GM23338 (cell line): ENCODE measurements around the gene TENM4. TPM values are rescaled to one million over a fixed set of nuclear protein-coding genes. Genes with fewer than 3 reads are reported as not detected.

ENCODE experiments used
- ATAC-seq: fragments of 200-7000 bp; cut with Tn5 transposase; 3 replicates; pipeline ENCODE4 v1.9.1; 2020
- DNase-seq: peaks from one replicate; pipeline ENCODE4 v3.0.0-alpha.2; 2015; ENCODE audit warnings: low spot score
- H2AFZ ChIP-seq: fragments of 200-600 bp; sonication (generic); 2 replicates; pipeline ENCODE4 v1.8.0; 2016; ENCODE audit warnings: antibody characterized with exemption, mild to moderate bottlenecking, moderate library complexity
- H3F3A ChIP-seq: fragments of 200-600 bp; sonication (generic); replicated peaks from 2 replicates; pipeline ENCODE4 v1.8.0; 2017; ENCODE audit warnings: antibody characterized with exemption, mixed run types, low read depth
- H3K27ac ChIP-seq: fragments of 200-600 bp; sonication (generic); 2 replicates; pipeline ENCODE4 v1.6.1; 2016; ENCODE audit warnings: low read depth
- H3K27me3 ChIP-seq: fragments of 200-600 bp; sonication (generic); 2 replicates; pipeline ENCODE4 v1.8.0; 2016; ENCODE audit warnings: mild to moderate bottlenecking, mixed run types, moderate library complexity; ENCODE audit not compliant: insufficient read depth
- H3K36me3 ChIP-seq: fragments of 200-600 bp; sonication (generic); 2 replicates; pipeline ENCODE4 v1.8.0; 2016; ENCODE audit warnings: mild to moderate bottlenecking; ENCODE audit not compliant: insufficient read depth
- H3K4me1 ChIP-seq: fragments of 200-600 bp; sonication (generic); 2 replicates; pipeline ENCODE4 v1.8.0; 2016; ENCODE audit warnings: mild to moderate bottlenecking, moderate library complexity; ENCODE audit not compliant: insufficient read depth
- H3K4me2 ChIP-seq: fragments of 200-600 bp; sonication (generic); 2 replicates; pipeline ENCODE4 v1.7.1; 2017; ENCODE audit warnings: mixed run types
- H3K4me3 ChIP-seq: fragments of 200-600 bp; sonication (generic); 2 replicates; pipeline ENCODE4 v1.6.1; 2016; ENCODE audit warnings: mixed run types
- H3K79me2 ChIP-seq: fragments of 200-600 bp; sonication (generic); replicated peaks from 2 replicates; pipeline ENCODE4 v1.8.0; 2017; ENCODE audit warnings: mild to moderate bottlenecking; ENCODE audit not compliant: insufficient read depth
- H3K9me2 ChIP-seq: fragments of 200-600 bp; sonication (generic); 2 replicates; pipeline ENCODE4 v1.8.0; 2017; ENCODE audit not compliant: insufficient read depth
- H4K20me1 ChIP-seq: fragments of 200-600 bp; sonication (generic); replicated peaks from 2 replicates; pipeline ENCODE4 v1.8.0; 2017; ENCODE audit warnings: mild to moderate bottlenecking; ENCODE audit not compliant: insufficient read depth
- H3K27ac Mint-ChIP-seq: 2 replicates; pipeline ENCODE4 v1.8.0; 2020; ENCODE audit warnings: inconsistent platforms, mild to moderate bottlenecking, moderate library complexity, mixed read lengths
- H3K27me3 Mint-ChIP-seq: 3 replicates; pipeline ENCODE4 v1.8.0; 2022; ENCODE audit warnings: low read depth, mild to moderate bottlenecking, moderate library complexity, mixed read lengths, inconsistent platforms; ENCODE audit not compliant: insufficient read depth, poor library complexity
- H3K36me3 Mint-ChIP-seq: 3 replicates; pipeline ENCODE4 v1.8.0; 2021; ENCODE audit warnings: low read depth, mild to moderate bottlenecking, inconsistent platforms, moderate library complexity, mixed read lengths
- H3K4me1 Mint-ChIP-seq: 3 replicates; pipeline ENCODE4 v1.8.0; 2020; ENCODE audit warnings: mild to moderate bottlenecking, inconsistent platforms, mixed read lengths
- H3K4me3 Mint-ChIP-seq: 3 replicates; pipeline ENCODE4 v1.8.0; 2021; ENCODE audit warnings: moderate library complexity, mild to moderate bottlenecking, inconsistent platforms, mixed read lengths
- H3K9me3 Mint-ChIP-seq: 3 replicates; pipeline ENCODE4 v1.8.0; 2020; ENCODE audit warnings: moderate library complexity, mild to moderate bottlenecking, inconsistent platforms, mixed read lengths
- JUNB ChIP-seq: IDR thresholded peaks from one replicate; pipeline ENCODE4 v1.6.1; 2016; ENCODE audit warnings: antibody characterized with exemption; ENCODE audit not compliant: unreplicated experiment
- ZNF114 ChIP-seq: fragments of 250-450 bp; sonication (Bioruptor Pico); IDR thresholded peaks from 2 replicates; pipeline ENCODE4 v1.5.0; 2020; ENCODE audit warnings: mild to moderate bottlenecking, moderate library complexity
- polyA plus RNA-seq: library from polyadenylated mRNA; unstranded; fragments of >200 nt; fragmentation: Nextera tagmentation; extraction: Ambion mirVana; gene quantifications from 2 replicates; pipeline ENCODE4 v1.2.1, GENCODE V29; 2016
- total RNA-seq: library from RNA; depleted of rRNA; stranded (reverse); fragments of >200 nt; shearing (Covaris generic); gene quantifications from 2 replicates; pipeline ENCODE4 v1.2.3, GENCODE V29; 2014
- TF ChIP-seq, protein P1 (sequence below), 2 experiments: fragments of 200-600 bp in 1 of 2; sonication (generic) in 1 of 2; conservative IDR thresholded peaks; 2 replicates each; pipeline versions ENCODE4 v1.5.1 to v1.6.1; 2016 to 2017; ENCODE audit warnings: antibody characterized with exemption in 2 of 2, low read depth in 2 of 2, mild to moderate bottlenecking in 2 of 2, moderate library complexity in 1 of 2
- TF ChIP-seq, protein P2 (sequence below): IDR thresholded peaks from one replicate; pipeline ENCODE4 v1.6.1; 2018; ENCODE audit warnings: antibody characterized with exemption; ENCODE audit not compliant: unreplicated experiment

The TENM4 gene
- total and polyA plus RNA-seq, 2 experiments from 2014 or later: 7.3 TPM

DNA sequence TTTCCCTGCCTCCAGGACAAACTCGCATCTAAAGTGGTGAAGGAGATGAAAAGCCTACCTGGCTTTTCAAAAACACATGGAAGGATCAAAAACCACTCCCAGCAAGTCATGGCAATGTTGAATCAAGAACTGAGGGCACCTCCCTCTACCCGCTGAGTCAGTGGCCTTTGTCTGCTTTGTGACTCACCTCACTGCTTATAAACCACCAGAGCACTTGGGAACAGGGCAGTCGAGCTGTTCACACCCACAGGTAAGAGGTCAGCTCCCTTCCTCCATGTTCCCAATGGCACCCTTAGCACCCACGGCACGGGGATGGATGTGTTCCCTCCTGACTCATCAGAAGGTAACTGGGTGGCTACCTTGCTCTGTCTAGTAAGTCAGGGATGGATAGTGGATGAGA is 21.7 kb downstream of the TENM4 start:
- Histone ChIP-seq H3K36me3 (no peaks in the 10 kb centered on the region), H2AFZ (no peak overlapping the region), H3K79me2 (no peaks in the 10 kb centered on the region), H4K20me1 (no peaks in the 10 kb centered on the region), H3K4me2 (no peak overlapping the region), H3K4me1 (no peaks in the 10 kb centered on the region), H3K9me2 (no peaks in the 10 kb centered on the region), H3K4me3 (no peak overlapping the region), H3K27me3 (no peaks in the 10 kb centered on the region), H3F3A (no peaks in the 10 kb centered on the region), H3K27ac (no peak overlapping the region)
- no peak overlapping the region for H3K4me3 Mint-ChIP-seq
- no peak for TF ChIP-seq ZNF114 (CRISPR knock-in tag)
- H3K27ac Mint-ChIP-seq: no peak overlapping the region
- peaks cover 11% of the 10 kb centered on the region; the same call in 2 of the 3 replicates for H3K9me3 Mint-ChIP-seq
- H3K36me3 Mint-ChIP-seq: peaks cover 14% of the 10 kb centered on the region; the same call in 2 of the 3 replicates
- ATAC-seq (no peak), DNase-seq (no peak)
- H3K4me1 Mint-ChIP-seq: peaks cover 26% of the 10 kb centered on the region
- peaks cover 6% of the 10 kb centered on the region for H3K27me3 Mint-ChIP-seq

DNA sequence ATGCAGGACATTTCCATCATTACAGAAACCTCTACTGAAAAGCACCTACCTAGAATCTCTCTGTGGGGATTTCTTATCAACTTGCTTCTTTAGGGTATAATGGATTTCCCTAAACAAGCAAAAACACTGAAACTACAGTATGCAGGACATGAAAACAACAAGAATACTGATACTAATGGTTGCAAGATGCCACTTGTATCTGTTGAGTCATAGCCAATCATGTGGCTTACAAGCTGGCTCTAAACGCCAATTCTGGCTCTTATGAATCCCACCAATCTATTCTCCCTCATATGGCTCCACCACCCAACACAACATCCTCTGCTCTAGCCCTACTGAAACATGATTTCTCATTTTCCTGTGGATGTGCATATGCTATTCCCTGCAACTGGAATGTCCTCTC is 22.6 kb downstream of the TENM4 start:
- H3K4me3 ChIP-seq: no peak overlapping the region
- DNase-seq (no peak), ATAC-seq (no peak)
- no peak overlapping the region for H2AFZ ChIP-seq
- H3K4me3 Mint-ChIP-seq: no peak overlapping the region
- H3K79me2 ChIP-seq: no peaks in the 10 kb centered on the region
- H3K4me1 ChIP-seq: no peaks in the 10 kb centered on the region; the same call in 1 of the 2 replicates
- peaks cover 6% of the 10 kb centered on the region for H3K27me3 Mint-ChIP-seq
- H4K20me1 ChIP-seq: no peaks in the 10 kb centered on the region
- no peaks in the 10 kb centered on the region for H3K36me3 ChIP-seq
- H3K4me1 Mint-ChIP-seq: peaks cover 25% of the 10 kb centered on the region
- peaks cover 14% of the 10 kb centered on the region; the same call in 2 of the 3 replicates for H3K36me3 Mint-ChIP-seq
- no peak overlapping the region for H3K4me2 ChIP-seq
- H3K27ac ChIP-seq: no peak overlapping the region
- TF ChIP-seq JUNB: no peak
- TF ChIP-seq, protein P1, sequence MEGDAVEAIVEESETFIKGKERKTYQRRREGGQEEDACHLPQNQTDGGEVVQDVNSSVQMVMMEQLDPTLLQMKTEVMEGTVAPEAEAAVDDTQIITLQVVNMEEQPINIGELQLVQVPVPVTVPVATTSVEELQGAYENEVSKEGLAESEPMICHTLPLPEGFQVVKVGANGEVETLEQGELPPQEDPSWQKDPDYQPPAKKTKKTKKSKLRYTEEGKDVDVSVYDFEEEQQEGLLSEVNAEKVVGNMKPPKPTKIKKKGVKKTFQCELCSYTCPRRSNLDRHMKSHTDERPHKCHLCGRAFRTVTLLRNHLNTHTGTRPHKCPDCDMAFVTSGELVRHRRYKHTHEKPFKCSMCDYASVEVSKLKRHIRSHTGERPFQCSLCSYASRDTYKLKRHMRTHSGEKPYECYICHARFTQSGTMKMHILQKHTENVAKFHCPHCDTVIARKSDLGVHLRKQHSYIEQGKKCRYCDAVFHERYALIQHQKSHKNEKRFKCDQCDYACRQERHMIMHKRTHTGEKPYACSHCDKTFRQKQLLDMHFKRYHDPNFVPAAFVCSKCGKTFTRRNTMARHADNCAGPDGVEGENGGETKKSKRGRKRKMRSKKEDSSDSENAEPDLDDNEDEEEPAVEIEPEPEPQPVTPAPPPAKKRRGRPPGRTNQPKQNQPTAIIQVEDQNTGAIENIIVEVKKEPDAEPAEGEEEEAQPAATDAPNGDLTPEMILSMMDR (conservative IDR thresholded peaks at IDR 0.05; ENCODE audit: low read depth in 2 of 2): no peak
- no peak overlapping the region for H3K27ac Mint-ChIP-seq
- H3F3A ChIP-seq: no peaks in the 10 kb centered on the region
- H3K27me3 ChIP-seq: no peaks in the 10 kb centered on the region
- H3K9me3 Mint-ChIP-seq: peaks cover 11% of the 10 kb centered on the region; the same call in 2 of the 3 replicates
- H3K9me2 ChIP-seq: no peaks in the 10 kb centered on the region

DNA sequence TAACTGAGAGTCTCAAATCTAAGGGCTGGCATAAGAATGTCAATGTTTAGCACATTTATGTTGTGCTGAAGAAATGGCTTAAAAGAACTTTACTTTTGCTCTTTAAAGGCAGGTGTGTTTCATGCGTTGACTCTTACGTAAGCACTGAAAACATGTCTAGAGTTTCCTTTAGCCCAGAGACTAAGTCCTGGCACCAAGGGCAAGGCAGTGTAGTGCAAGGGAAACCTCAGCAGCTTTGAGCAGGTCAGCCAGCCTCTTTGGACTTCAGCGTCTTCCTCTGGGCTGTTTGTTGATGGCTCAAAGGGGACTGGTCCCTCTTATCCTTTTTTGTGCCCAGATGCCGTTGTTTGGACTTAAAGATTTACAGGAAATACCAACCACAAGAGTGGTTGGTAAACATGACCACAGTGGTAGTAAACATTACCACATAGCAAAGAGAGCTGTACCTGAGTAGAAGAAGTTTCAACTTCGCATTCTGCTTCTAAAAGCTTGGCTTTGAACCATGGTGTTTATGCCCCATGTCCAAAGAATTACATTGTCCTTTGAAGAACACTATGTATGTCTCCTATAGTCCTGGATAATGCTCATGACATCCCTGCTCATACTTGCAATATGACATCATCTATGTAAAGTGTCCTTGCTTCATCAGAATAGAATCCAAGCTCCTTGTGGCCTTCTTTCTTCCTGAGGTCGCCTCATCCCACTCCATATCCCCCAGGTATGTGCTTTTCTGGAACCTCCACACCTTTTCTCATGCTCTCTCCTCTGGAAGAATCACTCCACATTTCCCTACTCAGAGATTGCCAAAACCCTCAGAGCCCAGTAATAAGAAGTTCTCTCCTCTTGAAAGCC is 23.5 kb downstream of the TENM4 start:
- peaks cover 11% of the 10 kb centered on the region; the same call in 2 of the 3 replicates for H3K9me3 Mint-ChIP-seq
- ATAC-seq: no peak
- peaks cover 14% of the 10 kb centered on the region; the same call in 2 of the 3 replicates for H3K36me3 Mint-ChIP-seq
- Histone ChIP-seq H3F3A (no peaks in the 10 kb centered on the region), H2AFZ (no peak overlapping the region), H3K27me3 (no peaks in the 10 kb centered on the region), H4K20me1 (no peaks in the 10 kb centered on the region; the same call in 1 of the 2 replicates), H3K4me1 (no peaks in the 10 kb centered on the region; the same call in 1 of the 2 replicates), H3K4me2 (no peak overlapping the region), H3K27ac (no peak overlapping the region), H3K4me3 (no peak overlapping the region), H3K36me3 (no peaks in the 10 kb centered on the region), H3K79me2 (no peaks in the 10 kb centered on the region), H3K9me2 (no peaks in the 10 kb centered on the region)
- H3K4me3 Mint-ChIP-seq: no peak overlapping the region
- H3K4me1 Mint-ChIP-seq: peaks cover 18% of the 10 kb centered on the region
- DNase-seq: no peak
- TF ChIP-seq, protein P2, sequence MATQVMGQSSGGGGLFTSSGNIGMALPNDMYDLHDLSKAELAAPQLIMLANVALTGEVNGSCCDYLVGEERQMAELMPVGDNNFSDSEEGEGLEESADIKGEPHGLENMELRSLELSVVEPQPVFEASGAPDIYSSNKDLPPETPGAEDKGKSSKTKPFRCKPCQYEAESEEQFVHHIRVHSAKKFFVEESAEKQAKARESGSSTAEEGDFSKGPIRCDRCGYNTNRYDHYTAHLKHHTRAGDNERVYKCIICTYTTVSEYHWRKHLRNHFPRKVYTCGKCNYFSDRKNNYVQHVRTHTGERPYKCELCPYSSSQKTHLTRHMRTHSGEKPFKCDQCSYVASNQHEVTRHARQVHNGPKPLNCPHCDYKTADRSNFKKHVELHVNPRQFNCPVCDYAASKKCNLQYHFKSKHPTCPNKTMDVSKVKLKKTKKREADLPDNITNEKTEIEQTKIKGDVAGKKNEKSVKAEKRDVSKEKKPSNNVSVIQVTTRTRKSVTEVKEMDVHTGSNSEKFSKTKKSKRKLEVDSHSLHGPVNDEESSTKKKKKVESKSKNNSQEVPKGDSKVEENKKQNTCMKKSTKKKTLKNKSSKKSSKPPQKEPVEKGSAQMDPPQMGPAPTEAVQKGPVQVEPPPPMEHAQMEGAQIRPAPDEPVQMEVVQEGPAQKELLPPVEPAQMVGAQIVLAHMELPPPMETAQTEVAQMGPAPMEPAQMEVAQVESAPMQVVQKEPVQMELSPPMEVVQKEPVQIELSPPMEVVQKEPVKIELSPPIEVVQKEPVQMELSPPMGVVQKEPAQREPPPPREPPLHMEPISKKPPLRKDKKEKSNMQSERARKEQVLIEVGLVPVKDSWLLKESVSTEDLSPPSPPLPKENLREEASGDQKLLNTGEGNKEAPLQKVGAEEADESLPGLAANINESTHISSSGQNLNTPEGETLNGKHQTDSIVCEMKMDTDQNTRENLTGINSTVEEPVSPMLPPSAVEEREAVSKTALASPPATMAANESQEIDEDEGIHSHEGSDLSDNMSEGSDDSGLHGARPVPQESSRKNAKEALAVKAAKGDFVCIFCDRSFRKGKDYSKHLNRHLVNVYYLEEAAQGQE: no peak
- no peak overlapping the region for H3K27ac Mint-ChIP-seq
- peaks cover 6% of the 10 kb centered on the region for H3K27me3 Mint-ChIP-seq
